H1 (cell line): ENCODE results near the gene SPSB1. TPM values are rescaled to one million over a fixed set of nuclear protein-coding genes. Genes with fewer than 3 reads are reported as not detected.

Experiments
- CHD2 ChIP-seq: IDR thresholded peaks from 2 replicates; pipeline ENCODE4 v1.6.1; 2012; ENCODE audit warnings: low read length, improper control_type of control experiment
- EGR1 ChIP-seq: IDR thresholded peaks from 2 replicates; pipeline ENCODE4 v1.6.1; 2011; ENCODE audit warnings: low read depth, low read length, borderline replicate concordance
- FOSL1 ChIP-seq: IDR thresholded peaks from 2 replicates; pipeline ENCODE4 v1.6.1; 2011; ENCODE audit warnings: mild to moderate bottlenecking, low read depth, low read length, moderate library complexity; ENCODE audit not compliant: insufficient read depth
- GABPA ChIP-seq: IDR thresholded peaks from 2 replicates; pipeline ENCODE4 v1.6.1; 2011; ENCODE audit warnings: mild to moderate bottlenecking, low read length, moderate library complexity, borderline replicate concordance; ENCODE audit not compliant: insufficient read depth
- SRF ChIP-seq: IDR thresholded peaks from 2 replicates; pipeline ENCODE4 v1.6.1; 2011; ENCODE audit warnings: mild to moderate bottlenecking, low read depth, low read length, moderate library complexity
- SUZ12 ChIP-seq: fragments of 200-600 bp; sonication (generic); IDR thresholded peaks from 2 replicates; pipeline ENCODE4 v1.6.1; 2012; ENCODE audit warnings: mild to moderate bottlenecking, inconsistent platforms, low read length, moderate library complexity, mixed read lengths
- polyA plus RNA-seq, 7 experiments: library from polyadenylated mRNA; depleted of rRNA in 3 of 7; stranded (reverse) in 5 of 7; unstranded in 2 of 7; fragments of >200 nt in 5 of 7; fragments of 200-250 nt in 2 of 7; gene quantifications; 1 replicate in 5 of 7; 2 replicates in 1 of 7; 4 replicates in 1 of 7; pipeline versions ENCODE4 v1.2.1 to v1.2.3, GENCODE V29; 2011 to 2013; ENCODE audit warnings: missing spikeins in 2 of 7, mixed read lengths in 2 of 7
- total RNA-seq: library from RNA; stranded (reverse); fragmentation: NEBNext Ultra II Directional; extraction: Animal tissue kit (Norgen Biotek cat#: 25700); gene quantifications from 2 replicates; pipeline ENCODE4 v1.2.1, GENCODE V29; 2021
- TF ChIP-seq, protein P1 (sequence below), 3 experiments: IDR thresholded peaks; 1 replicate in 2 of 3; 2 replicates in 1 of 3; pipeline versions ENCODE4 v1.5.1 to v1.6.1; 2011; ENCODE audit warnings: low read length in 3 of 3, mild to moderate bottlenecking in 3 of 3, inconsistent platforms in 2 of 3, low read depth in 1 of 3, moderate library complexity in 1 of 3; ENCODE audit not compliant: insufficient read depth in 1 of 3; ENCODE audit errors: control extremely low read depth in 1 of 3

SPSB1 gene
- total and polyA plus RNA-seq, 2 of the 8 experiments (the other 6 are each of a cell fraction or from before 2014, with no cell fraction given): 5.3 to 6.4 TPM

DNA sequence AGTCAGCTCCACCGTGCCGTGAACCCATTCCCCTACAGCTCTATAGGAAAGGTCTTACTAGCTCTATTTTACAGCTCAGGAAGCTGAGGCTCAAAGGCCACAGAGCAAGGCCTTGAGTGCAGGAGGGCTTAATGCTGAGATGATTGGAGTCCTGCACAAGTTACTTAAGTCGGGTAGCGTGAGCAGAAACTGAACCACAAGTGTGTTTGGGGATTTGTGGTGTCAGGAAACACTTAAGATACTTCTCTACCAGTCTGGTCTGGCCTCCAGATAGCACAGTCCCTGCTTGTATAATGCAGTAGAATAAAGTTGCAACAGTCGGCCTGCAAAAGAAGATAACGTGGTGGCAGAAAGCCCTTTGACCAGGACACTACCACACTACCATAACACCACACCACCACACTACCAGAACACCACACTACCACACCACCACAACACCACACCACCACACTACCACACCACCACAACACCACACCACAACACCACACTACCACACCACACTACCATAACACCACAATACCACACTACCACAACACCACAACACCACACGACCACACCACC lies 118.1 kb downstream of the SPSB1 start (continued):
- no peak for TF ChIP-seq SRF
- no peak for TF ChIP-seq GABPA
- TF ChIP-seq SUZ12: no peak
- no peak for TF ChIP-seq FOSL1
- TF ChIP-seq, protein P1, sequence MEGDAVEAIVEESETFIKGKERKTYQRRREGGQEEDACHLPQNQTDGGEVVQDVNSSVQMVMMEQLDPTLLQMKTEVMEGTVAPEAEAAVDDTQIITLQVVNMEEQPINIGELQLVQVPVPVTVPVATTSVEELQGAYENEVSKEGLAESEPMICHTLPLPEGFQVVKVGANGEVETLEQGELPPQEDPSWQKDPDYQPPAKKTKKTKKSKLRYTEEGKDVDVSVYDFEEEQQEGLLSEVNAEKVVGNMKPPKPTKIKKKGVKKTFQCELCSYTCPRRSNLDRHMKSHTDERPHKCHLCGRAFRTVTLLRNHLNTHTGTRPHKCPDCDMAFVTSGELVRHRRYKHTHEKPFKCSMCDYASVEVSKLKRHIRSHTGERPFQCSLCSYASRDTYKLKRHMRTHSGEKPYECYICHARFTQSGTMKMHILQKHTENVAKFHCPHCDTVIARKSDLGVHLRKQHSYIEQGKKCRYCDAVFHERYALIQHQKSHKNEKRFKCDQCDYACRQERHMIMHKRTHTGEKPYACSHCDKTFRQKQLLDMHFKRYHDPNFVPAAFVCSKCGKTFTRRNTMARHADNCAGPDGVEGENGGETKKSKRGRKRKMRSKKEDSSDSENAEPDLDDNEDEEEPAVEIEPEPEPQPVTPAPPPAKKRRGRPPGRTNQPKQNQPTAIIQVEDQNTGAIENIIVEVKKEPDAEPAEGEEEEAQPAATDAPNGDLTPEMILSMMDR (IDR thresholded peaks at IDR 0.05; ENCODE audit: control extremely low read depth in 1 of 3, insufficient read depth in 1 of 3, low read depth in 1 of 3, low read length in 3 of 3): no peak
- no peak for TF ChIP-seq EGR1
- TF ChIP-seq CHD2: no peak
